ENCODE measurements around the gene MLYCD.

Gene MLYCD

DNA sequence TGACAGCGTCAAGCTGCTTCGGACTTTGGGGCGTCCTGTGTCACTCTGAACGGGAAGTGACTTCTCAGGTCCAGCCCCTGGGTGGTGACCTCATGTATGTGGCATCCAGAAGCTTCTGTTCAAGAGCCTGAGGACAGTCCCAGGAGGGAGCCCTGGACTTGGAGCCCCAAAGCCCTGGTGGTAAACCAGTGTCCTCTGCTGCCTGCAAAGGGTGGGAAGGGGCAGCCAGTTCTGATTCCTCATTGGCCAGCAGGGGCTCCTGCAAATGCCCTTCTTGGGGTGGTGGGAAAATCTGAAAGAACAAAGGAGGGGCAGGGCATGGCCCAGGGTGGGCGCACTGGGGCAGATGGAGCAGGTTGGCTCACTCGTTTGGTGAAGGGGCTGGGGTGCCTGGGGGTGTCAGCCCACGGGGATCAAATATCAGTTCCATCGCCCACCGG lies 55.7 kb downstream of the MLYCD start:
- no peak overlapping the region for H2AFZ ChIP-seq (ENCODE audit: low read length)
- H3K9me3 ChIP-seq (ENCODE audit: low read length) = no peaks in the 10 kb centered on the region
- no peaks in the 10 kb centered on the region for H3K9me2 ChIP-seq (ENCODE audit: low read depth, low read length)
- H3K4me1 ChIP-seq (ENCODE audit: insufficient read depth, low read length, severe bottlenecking) = peaks cover 3% of the 10 kb centered on the region
- H3K36me3 ChIP-seq (ENCODE audit: insufficient read depth, low read length) = no peaks in the 10 kb centered on the region
- H3K27me3 ChIP-seq (ENCODE audit: insufficient read depth, low read length) = 0 out of 2 replicates have a peak, but pooled peaks cover 5% of the 10 kb centered on the region
- TF ChIP-seq, protein P1, sequence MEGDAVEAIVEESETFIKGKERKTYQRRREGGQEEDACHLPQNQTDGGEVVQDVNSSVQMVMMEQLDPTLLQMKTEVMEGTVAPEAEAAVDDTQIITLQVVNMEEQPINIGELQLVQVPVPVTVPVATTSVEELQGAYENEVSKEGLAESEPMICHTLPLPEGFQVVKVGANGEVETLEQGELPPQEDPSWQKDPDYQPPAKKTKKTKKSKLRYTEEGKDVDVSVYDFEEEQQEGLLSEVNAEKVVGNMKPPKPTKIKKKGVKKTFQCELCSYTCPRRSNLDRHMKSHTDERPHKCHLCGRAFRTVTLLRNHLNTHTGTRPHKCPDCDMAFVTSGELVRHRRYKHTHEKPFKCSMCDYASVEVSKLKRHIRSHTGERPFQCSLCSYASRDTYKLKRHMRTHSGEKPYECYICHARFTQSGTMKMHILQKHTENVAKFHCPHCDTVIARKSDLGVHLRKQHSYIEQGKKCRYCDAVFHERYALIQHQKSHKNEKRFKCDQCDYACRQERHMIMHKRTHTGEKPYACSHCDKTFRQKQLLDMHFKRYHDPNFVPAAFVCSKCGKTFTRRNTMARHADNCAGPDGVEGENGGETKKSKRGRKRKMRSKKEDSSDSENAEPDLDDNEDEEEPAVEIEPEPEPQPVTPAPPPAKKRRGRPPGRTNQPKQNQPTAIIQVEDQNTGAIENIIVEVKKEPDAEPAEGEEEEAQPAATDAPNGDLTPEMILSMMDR (IDR thresholded peaks at IDR 0.05; ENCODE audit: low read length) = no peak
- no peak for TF ChIP-seq EZH2 (IDR thresholded peaks at IDR 0.05; ENCODE audit: borderline replicate concordance, low read length)
- H3K27ac ChIP-seq (ENCODE audit: low read depth, low read length, poor library complexity, severe bottlenecking) = no peak overlapping the region
- no peaks in the 10 kb centered on the region for H4K20me1 ChIP-seq (ENCODE audit: insufficient read depth, low read length)
- H3F3A ChIP-seq (ENCODE audit: insufficient read depth, low read length) = no peaks in the 10 kb centered on the region
- no peak overlapping the region for H3K4me3 ChIP-seq (ENCODE audit: low read depth, low read length, poor library complexity, severe bottlenecking)
- H3K79me2 ChIP-seq (ENCODE audit: insufficient read depth, low read length) = no peaks in the 10 kb centered on the region
- H3K9ac ChIP-seq (ENCODE audit: low read length) = no peak overlapping the region
- no peak overlapping the region for H3K4me2 ChIP-seq (ENCODE audit: low read length)

DNA sequence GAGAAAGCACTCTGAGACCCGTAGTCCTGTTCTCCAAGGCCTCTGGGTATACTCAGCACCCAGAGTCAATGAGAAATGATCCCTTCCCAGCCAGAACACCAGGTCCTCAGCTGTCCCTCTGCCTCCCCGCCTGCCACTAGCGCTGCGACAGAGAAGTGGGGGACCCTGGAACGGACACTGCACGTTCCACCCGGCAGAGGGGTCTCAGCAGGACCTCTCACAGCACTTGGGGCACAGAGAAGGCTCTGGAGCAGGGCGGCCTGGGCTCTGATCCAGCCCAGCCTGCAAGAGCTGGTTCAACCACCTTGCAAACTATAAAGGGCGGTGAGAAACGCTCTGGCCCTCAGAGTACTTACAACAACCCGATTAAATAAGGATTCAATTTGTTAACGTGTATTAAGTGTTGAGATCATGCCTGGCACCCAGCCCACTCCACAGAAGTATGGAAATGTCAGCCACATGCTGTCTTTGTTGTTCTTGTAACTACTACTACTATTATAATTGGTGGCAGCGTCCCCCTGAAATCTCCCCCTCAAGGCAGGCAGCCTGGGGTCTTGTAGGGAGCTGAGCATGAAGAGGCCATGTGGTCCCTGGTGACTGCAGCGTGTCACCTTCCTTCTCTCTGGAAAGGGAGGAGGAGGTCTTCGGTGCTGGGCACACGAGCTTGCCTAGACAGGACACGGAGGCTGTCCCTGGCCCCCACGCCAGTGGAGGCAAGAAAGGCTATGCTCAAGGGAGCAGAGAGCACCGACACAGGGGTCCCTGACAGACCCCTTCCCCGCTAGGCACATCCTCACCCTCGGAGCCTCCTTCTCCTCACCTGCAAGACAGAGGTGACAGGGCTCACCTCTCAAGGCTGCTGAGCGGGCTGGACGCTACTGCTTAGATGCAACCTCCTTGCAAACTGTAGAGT lies 56.6 kb downstream of the MLYCD start:
- no peak overlapping the region for H3K4me2 ChIP-seq (ENCODE audit: low read length)

DNA sequence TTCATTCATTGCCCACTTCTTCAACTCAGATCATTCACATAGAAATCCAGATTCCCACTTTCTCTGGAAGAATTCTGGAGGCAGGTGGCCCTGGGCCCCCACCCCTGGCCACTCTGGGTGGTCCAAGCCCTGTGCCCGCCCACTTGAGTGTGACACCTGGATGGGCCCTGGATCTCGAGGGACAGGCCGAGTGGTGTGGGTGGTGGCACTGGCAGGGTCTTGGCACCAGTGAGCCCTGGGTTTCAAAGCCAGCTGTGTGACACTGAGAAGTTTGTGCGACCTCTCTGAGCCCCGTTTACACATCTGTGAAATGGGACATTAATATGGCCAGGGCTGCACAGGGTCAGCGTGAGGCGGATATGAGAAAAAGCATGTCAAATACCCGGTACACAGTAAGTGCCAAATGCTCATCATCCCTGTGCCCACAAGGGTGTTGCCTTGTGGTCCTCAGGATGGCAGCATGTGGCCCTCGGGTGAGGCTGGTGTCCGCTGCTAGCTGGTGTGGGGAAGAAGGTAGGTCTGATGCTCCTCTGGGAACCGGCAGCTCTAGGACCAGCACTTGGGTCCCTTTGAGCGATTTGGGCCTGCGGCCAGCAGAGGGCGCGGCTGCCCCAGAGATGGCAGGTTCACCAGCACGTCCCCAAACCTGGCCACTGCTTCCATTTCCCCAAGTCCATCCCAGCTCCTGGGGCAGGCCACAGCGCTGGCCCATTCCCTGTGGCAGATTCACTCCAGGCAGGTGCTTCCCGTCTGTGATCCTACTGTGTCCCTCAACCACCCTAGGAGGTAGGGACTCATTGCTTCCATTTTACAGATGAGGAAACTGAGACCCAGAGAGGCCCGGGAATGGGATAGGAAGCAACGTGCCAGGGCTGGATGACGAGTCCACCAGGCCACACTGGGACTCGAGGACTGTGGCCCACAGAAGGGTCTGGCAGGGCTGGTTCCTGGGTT lies 57.7 kb downstream of the MLYCD start:
- Histone ChIP-seq H4K20me1 (ENCODE audit: insufficient read depth, low read length) (no peaks in the 10 kb centered on the region), H3K9me3 (ENCODE audit: low read length) (no peaks in the 10 kb centered on the region), H3K27ac (ENCODE audit: low read depth, low read length, poor library complexity, severe bottlenecking) (no peak overlapping the region), H3K4me2 (ENCODE audit: low read length) (no peak overlapping the region), H3K4me1 (ENCODE audit: insufficient read depth, low read length, severe bottlenecking) (peaks cover 3% of the 10 kb centered on the region), H2AFZ (ENCODE audit: low read length) (no peak overlapping the region), H3K9me2 (ENCODE audit: low read depth, low read length) (no peaks in the 10 kb centered on the region), H3K36me3 (ENCODE audit: insufficient read depth, low read length) (no peaks in the 10 kb centered on the region), H3K27me3 (ENCODE audit: insufficient read depth, low read length) (0 out of 2 replicates have a peak, but pooled peaks cover 5% of the 10 kb centered on the region), H3K4me3 (ENCODE audit: low read depth, low read length, poor library complexity, severe bottlenecking) (no peak overlapping the region), H3F3A (ENCODE audit: insufficient read depth, low read length) (no peaks in the 10 kb centered on the region), H3K9ac (ENCODE audit: low read length) (no peak overlapping the region), H3K79me2 (ENCODE audit: insufficient read depth, low read length) (no peaks in the 10 kb centered on the region)
- TF ChIP-seq EZH2 (IDR thresholded peaks at IDR 0.05; ENCODE audit: borderline replicate concordance, low read length) = no peak
- TF ChIP-seq, protein P1 (IDR thresholded peaks at IDR 0.05; ENCODE audit: low read length) = peak; percentile 88

More for the DNA sequence above, 56.6 kb downstream of the MLYCD start:
- H3K9me3 ChIP-seq (ENCODE audit: low read length) = no peaks in the 10 kb centered on the region
- H3K36me3 ChIP-seq (ENCODE audit: insufficient read depth, low read length) = no peaks in the 10 kb centered on the region
- no peak for TF ChIP-seq EZH2 (IDR thresholded peaks at IDR 0.05; ENCODE audit: borderline replicate concordance, low read length)
- TF ChIP-seq, protein P1 (IDR thresholded peaks at IDR 0.05; ENCODE audit: low read length) = no peak
- no peaks in the 10 kb centered on the region for H3F3A ChIP-seq (ENCODE audit: insufficient read depth, low read length)
- no peak overlapping the region for H2AFZ ChIP-seq (ENCODE audit: low read length)
- 0 out of 2 replicates have a peak, but pooled peaks cover 5% of the 10 kb centered on the region for H3K27me3 ChIP-seq (ENCODE audit: insufficient read depth, low read length)
- H3K4me1 ChIP-seq (ENCODE audit: insufficient read depth, low read length, severe bottlenecking) = peaks cover 3% of the 10 kb centered on the region
- H3K9me2 ChIP-seq (ENCODE audit: low read depth, low read length) = no peaks in the 10 kb centered on the region
- no peaks in the 10 kb centered on the region for H3K79me2 ChIP-seq (ENCODE audit: insufficient read depth, low read length)
- H4K20me1 ChIP-seq (ENCODE audit: insufficient read depth, low read length) = no peaks in the 10 kb centered on the region
- no peak overlapping the region for H3K4me3 ChIP-seq (ENCODE audit: low read depth, low read length, poor library complexity, severe bottlenecking)
- no peak overlapping the region for H3K27ac ChIP-seq (ENCODE audit: low read depth, low read length, poor library complexity, severe bottlenecking)
- H3K9ac ChIP-seq (ENCODE audit: low read length) = no peak overlapping the region
